PC-3 (cell line): ENCODE data around the gene AQP3. TPM values are rescaled to one million over a fixed set of nuclear protein-coding genes. Genes with fewer than 3 reads are reported as not detected.

Experiments used
- ATAC-seq: fragments of 200-7000 bp; cut with Tn5 transposase; 2 replicates; pipeline ENCODE4 v1.9.1; 2020; ENCODE audit warnings: mild to moderate bottlenecking, moderate library complexity
- BruUV-seq: library from RNA; stranded (reverse); fragments of 400-500 nt; replicated peaks from 2 replicates; lab custom pipeline; 2021; lab: Mats Ljungman, UMichigan
- CTCF ChIA-PET: fragments of 300-600 bp; sonication (Branson Sonifier 250); formaldehyde crosslinking; loops from one replicate; lab custom pipeline; 2022; ENCODE audit warnings: antibody characterized with exemption; lab: Charles Lee
- POLR2A ChIA-PET: fragments of 300-600 bp; sonication (Branson Sonifier 250); formaldehyde crosslinking; loops from one replicate; lab custom pipeline; 2022; ENCODE audit warnings: antibody characterized with exemption; ENCODE audit not compliant: unreplicated experiment; lab: Charles Lee
- DNase-seq: peaks from one replicate; pipeline ENCODE4 v3.0.0-alpha.2; 2015
- H2AFZ ChIP-seq: fragments of 300-600 bp; sonication (generic); 2 replicates; pipeline ENCODE4 v1.6.0; 2016; ENCODE audit warnings: antibody characterized with exemption, low read length
- H3F3A ChIP-seq: fragments of 300-600 bp; sonication (generic); one replicate; pipeline ENCODE4 v1.6.0; 2017; ENCODE audit warnings: antibody characterized with exemption, low read length, control low read depth, mild to moderate bottlenecking; ENCODE audit not compliant: unreplicated experiment
- H3K27ac ChIP-seq: fragments of 300-600 bp; sonication (generic); 2 replicates; pipeline ENCODE4 v1.5.1; 2016; ENCODE audit warnings: mild to moderate bottlenecking, low read length
- H3K27me3 ChIP-seq: fragments of 300-600 bp; sonication (generic); 2 replicates; pipeline ENCODE4 v1.6.1; 2016; ENCODE audit warnings: low read length, mixed read lengths
- H3K36me3 ChIP-seq: fragments of 300-600 bp; sonication (generic); 2 replicates; pipeline ENCODE4 v1.6.1; 2016; ENCODE audit warnings: low read depth, mixed run types, low read length, mixed read lengths
- H3K4me1 ChIP-seq: fragments of 300-600 bp; sonication (generic); 2 replicates; pipeline ENCODE4 v1.5.1; 2016; ENCODE audit warnings: low read length; ENCODE audit not compliant: insufficient read depth
- H3K4me2 ChIP-seq: fragments of 300-600 bp; sonication (generic); 2 replicates; pipeline ENCODE4 v1.6.0; 2016; ENCODE audit warnings: low read length
- H3K4me3 ChIP-seq: fragments of 300-600 bp; sonication (generic); 2 replicates; pipeline ENCODE4 v1.5.1; 2016; ENCODE audit warnings: mild to moderate bottlenecking, low read length, mixed read lengths
- H3K79me2 ChIP-seq: fragments of 300-600 bp; sonication (generic); 2 replicates; pipeline ENCODE4 v1.6.1; 2017; ENCODE audit warnings: low read length, mixed read lengths
- H3K9ac ChIP-seq: fragments of 300-600 bp; sonication (generic); 2 replicates; pipeline ENCODE4 v1.6.0; 2016; ENCODE audit warnings: mild to moderate bottlenecking, low read length
- H3K9me2 ChIP-seq: fragments of 300-600 bp; sonication (generic); replicated peaks from 2 replicates; pipeline ENCODE4 v1.6.1; 2016; ENCODE audit warnings: mixed run types, low read length, mixed read lengths
- H3K9me3 ChIP-seq: fragments of 300-600 bp; sonication (generic); 2 replicates; pipeline ENCODE4 v1.6.1; 2016; ENCODE audit warnings: low read length, mixed read lengths
- H4K20me1 ChIP-seq: fragments of 300-600 bp; sonication (generic); 2 replicates; pipeline ENCODE4 v1.6.1; 2016; ENCODE audit warnings: low read length, mixed read lengths
- CTCF ChIP-seq: fragments of 300-600 bp; sonication (generic); conservative IDR thresholded peaks from 2 replicates; pipeline ENCODE4 v1.5.1; 2017; ENCODE audit warnings: antibody characterized with exemption, low read depth, mild to moderate bottlenecking, low read length
- EZH2 ChIP-seq: fragments of 300-600 bp; sonication (generic); IDR thresholded peaks from one replicate; pipeline ENCODE4 v1.6.1; 2017; ENCODE audit warnings: antibody characterized with exemption, mild to moderate bottlenecking, low read length; ENCODE audit not compliant: unreplicated experiment
- EZH2phosphoT487 ChIP-seq: fragments of 300-600 bp; sonication (generic); IDR thresholded peaks from 2 replicates; pipeline ENCODE4 v1.6.1; 2018; ENCODE audit warnings: mild to moderate bottlenecking, antibody characterized with exemption, low read length, borderline replicate concordance
- intact Hi-C: fragments of 100-400 bp; cut with micrococcal nuclease; formaldehyde crosslinking; loops from 2 replicates; pipeline ENCODE4 v1.9.0; 2023
- total RNA-seq: library from RNA; depleted of rRNA; stranded (reverse); fragments of >200 nt; gene quantifications from 2 replicates; pipeline ENCODE4 v1.2.3, GENCODE V29; 2014

The AQP3 gene
- total RNA-seq, 1 experiment from 2014 or later, result 5.1 TPM

GRCh38 chr9:33415501-33416038 is 31.8 kb downstream of the AQP3 start:
- no peaks in the 10 kb centered on the region for H3K36me3 ChIP-seq
- peaks cover 29% of the 10 kb centered on the region for H3K4me1 ChIP-seq
- H3K9me3 ChIP-seq, result no peaks in the 10 kb centered on the region
- H3K9ac ChIP-seq, result peak overlapping the region; percentile 42; the same call in 1 of the 2 replicates
- peak overlapping the region; percentile 33; the same call in 1 of the 2 replicates for H2AFZ ChIP-seq
- H3K4me3 ChIP-seq, result no peak overlapping the region
- intact Hi-C loops, result loop anchor here (1.0 kb wide), 1 partner anchor 10 kb away; no protein-coding TSS in a partner anchor
- H4K20me1 ChIP-seq, result no peaks in the 10 kb centered on the region
- ChIA-PET CTCF (interaction anchor here (0.6 to 1.5 kb wide), 4 partner anchors 12 to 85 kb away, joined by 3 to 4 read pairs (median 4); partner anchors contain the start of gene AQP3), POLR2A (interaction anchor here (0.7 kb wide), 1 partner anchor 16 kb away, joined by 4 read pairs; no protein-coding TSS in a partner anchor)
- TF ChIP-seq CTCF, result peak; percentile 89
- TF ChIP-seq EZH2phosphoT487, result peak; percentile 66; the same call in 1 of the 2 replicates
- TF ChIP-seq EZH2, result no peak
- peak; percentile 96 for DNase-seq
- H3K27ac ChIP-seq, result peak overlapping the region; percentile 51
- no peaks in the 10 kb centered on the region for H3K9me2 ChIP-seq
- ATAC-seq, result peak; percentile 95
- H3F3A ChIP-seq, result no peaks in the 10 kb centered on the region
- no peaks in the 10 kb centered on the region for H3K79me2 ChIP-seq
- no peaks in the 10 kb centered on the region for H3K27me3 ChIP-seq
- H3K4me2 ChIP-seq, result peak overlapping the region; percentile 75
- BruUV-seq, result no TSS peak

GRCh38 chr9:33414889-33415500 is 32.4 kb downstream of the AQP3 start:
- BruUV-seq, result no TSS peak
- H3K4me2 ChIP-seq, result 0 out of 2 replicates have a peak overlapping the region, but pooled peaks have one; percentile 31
- no peak overlapping the region for H2AFZ ChIP-seq

More at GRCh38 chr9:33414889-33415500, 32.4 kb downstream of the AQP3 start:
- no peak overlapping the region; the same call in 1 of the 2 replicates for H3K9ac ChIP-seq
- no peak for ATAC-seq
- ChIA-PET CTCF (interaction anchor here (1.0 to 1.5 kb wide), 3 partner anchors 11 to 38 kb away, joined by 3 to 4 read pairs (median 3); partner anchors contain the start of gene AQP3), POLR2A (interaction anchor here (0.7 kb wide), 1 partner anchor 16 kb away, joined by 4 read pairs; no protein-coding TSS in a partner anchor)
- intact Hi-C loops, result loop anchor here (1.0 kb wide), 1 partner anchor 10 kb away; no protein-coding TSS in a partner anchor
- TF ChIP-seq EZH2, result no peak
- no peak for TF ChIP-seq CTCF
- TF ChIP-seq EZH2phosphoT487, result no peak
- peaks cover 29% of the 10 kb centered on the region for H3K4me1 ChIP-seq
- H4K20me1 ChIP-seq, result no peaks in the 10 kb centered on the region
- H3F3A ChIP-seq, result no peaks in the 10 kb centered on the region
- H3K27me3 ChIP-seq, result no peaks in the 10 kb centered on the region
- H3K27ac ChIP-seq, result no peak overlapping the region
- no peaks in the 10 kb centered on the region for H3K36me3 ChIP-seq
- no peaks in the 10 kb centered on the region for H3K9me3 ChIP-seq
- H3K9me2 ChIP-seq, result no peaks in the 10 kb centered on the region
- no peak for DNase-seq
- no peaks in the 10 kb centered on the region for H3K79me2 ChIP-seq
- H3K4me3 ChIP-seq, result no peak overlapping the region
